Measurements from ENCODE around the gene RAB10.
"Not testable (repeated sequence)": the region's sequence is repeated elsewhere in the genome, so short reads cannot be mapped to it uniquely, and the experiment has no call there.

RAB10 gene

GRCh38 chr2:26080356-26080755 is 46.5 kb downstream of the RAB10 start:
- no peak overlapping the region for H3K27ac ChIP-seq
- H3K36me3 ChIP-seq (replicated peaks): no peaks in the 10 kb centered on the region
- TF ChIP-seq, protein P1, sequence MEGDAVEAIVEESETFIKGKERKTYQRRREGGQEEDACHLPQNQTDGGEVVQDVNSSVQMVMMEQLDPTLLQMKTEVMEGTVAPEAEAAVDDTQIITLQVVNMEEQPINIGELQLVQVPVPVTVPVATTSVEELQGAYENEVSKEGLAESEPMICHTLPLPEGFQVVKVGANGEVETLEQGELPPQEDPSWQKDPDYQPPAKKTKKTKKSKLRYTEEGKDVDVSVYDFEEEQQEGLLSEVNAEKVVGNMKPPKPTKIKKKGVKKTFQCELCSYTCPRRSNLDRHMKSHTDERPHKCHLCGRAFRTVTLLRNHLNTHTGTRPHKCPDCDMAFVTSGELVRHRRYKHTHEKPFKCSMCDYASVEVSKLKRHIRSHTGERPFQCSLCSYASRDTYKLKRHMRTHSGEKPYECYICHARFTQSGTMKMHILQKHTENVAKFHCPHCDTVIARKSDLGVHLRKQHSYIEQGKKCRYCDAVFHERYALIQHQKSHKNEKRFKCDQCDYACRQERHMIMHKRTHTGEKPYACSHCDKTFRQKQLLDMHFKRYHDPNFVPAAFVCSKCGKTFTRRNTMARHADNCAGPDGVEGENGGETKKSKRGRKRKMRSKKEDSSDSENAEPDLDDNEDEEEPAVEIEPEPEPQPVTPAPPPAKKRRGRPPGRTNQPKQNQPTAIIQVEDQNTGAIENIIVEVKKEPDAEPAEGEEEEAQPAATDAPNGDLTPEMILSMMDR (IDR thresholded peaks at IDR 0.05; ENCODE audit: low read depth, low read length, missing control alignments): no peak
- DNase-seq: no peak
- no peaks in the 10 kb centered on the region for H3K27me3 ChIP-seq (replicated peaks)
- in situ Hi-C loops (cut with HindIII; ENCODE audit: low pct_ligation_motif_present, low sequenced_read_pairs): no loop called here
- no peak overlapping the region for H3K4me3 ChIP-seq (ENCODE audit: low read depth, low read length)

DNA sequence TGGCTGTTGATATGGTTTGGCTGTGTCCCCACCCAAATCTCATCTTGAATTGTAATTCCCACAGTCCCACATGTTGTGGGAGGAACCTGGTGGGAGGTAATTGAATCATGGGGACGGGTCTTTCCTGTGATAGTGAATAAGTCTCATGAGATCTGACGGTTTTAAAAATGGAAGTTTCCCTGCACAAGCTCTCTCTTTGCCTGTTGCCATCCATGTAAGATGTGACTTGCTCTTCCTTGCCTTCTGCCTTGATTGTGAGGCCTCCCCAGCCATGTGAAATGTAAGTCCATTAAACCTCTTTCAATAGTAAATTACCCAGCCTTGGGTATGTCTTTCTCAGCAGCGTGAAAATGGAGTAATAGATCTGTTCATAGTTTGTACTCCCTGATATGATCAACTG is 47.0 kb downstream of the RAB10 start:
- H3K27me3 ChIP-seq (replicated peaks); H3K4me3 ChIP-seq (ENCODE audit: low read depth, low read length); H3K27ac ChIP-seq; in situ Hi-C loops (cut with HindIII; ENCODE audit: low pct_ligation_motif_present, low sequenced_read_pairs); H3K36me3 ChIP-seq (replicated peaks); DNase-seq: not testable (repeated sequence)

DNA sequence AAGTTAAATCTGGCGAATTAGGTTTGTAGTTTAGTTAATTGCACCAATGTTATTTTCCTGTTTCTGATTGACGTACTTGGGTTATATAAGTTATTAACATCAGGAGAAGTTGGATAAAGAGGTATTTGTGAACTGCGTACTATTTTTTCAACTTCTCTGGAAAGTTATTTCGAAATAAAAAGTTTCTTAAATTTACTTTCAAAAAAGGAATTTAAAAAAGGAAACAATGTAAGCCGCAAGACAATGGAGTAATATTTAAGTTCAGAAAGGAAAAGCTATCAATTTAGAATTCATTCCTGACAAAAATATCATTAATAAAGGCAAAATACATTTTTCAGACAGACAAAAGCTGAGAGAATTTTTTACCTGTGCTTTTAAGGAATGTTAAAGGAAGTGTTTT is 47.7 kb downstream of the RAB10 start:
- TF ChIP-seq, protein P1 (IDR thresholded peaks at IDR 0.05; ENCODE audit: low read depth, low read length, missing control alignments): no peak
- Histone ChIP-seq H3K27me3 (replicated peaks) (no peaks in the 10 kb centered on the region), H3K4me3 (ENCODE audit: low read depth, low read length) (no peak overlapping the region), H3K27ac (no peak overlapping the region), H3K36me3 (replicated peaks) (no peaks in the 10 kb centered on the region)
- no peak for DNase-seq
- in situ Hi-C loops (cut with HindIII; ENCODE audit: low pct_ligation_motif_present, low sequenced_read_pairs): no loop called here

GRCh38 chr2:26086155-26086637 is 52.3 kb downstream of the RAB10 start:
- TF ChIP-seq, protein P1 (IDR thresholded peaks at IDR 0.05; ENCODE audit: low read depth, low read length, missing control alignments): no peak
- Histone ChIP-seq H3K4me3 (ENCODE audit: low read depth, low read length) (no peak overlapping the region), H3K27ac (peak overlapping the region; percentile 41), H3K36me3 (replicated peaks) (no peaks in the 10 kb centered on the region), H3K27me3 (replicated peaks) (no peaks in the 10 kb centered on the region)
- in situ Hi-C loops (cut with HindIII; ENCODE audit: low pct_ligation_motif_present, low sequenced_read_pairs): no loop called here
- DNase-seq: peak; percentile 24

DNA sequence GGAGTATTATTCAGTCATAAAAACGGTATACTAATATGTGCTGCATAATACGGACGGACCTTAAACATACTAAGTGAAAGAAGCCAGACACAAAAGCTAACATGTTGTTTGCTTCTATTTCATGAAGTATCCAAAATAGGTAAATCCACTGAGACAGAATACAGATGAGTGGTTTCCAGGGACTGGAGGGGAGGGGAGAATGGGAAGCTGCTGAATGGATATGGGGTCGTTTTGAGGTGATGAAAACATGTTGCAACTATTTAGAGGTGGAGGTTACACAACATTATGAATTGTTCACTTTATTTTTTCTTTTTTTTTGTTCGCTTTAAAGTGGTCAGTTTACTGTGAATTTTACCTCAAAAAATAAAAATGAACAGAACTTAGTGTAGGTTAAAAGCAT is 52.9 kb downstream of the RAB10 start:
- TF ChIP-seq, protein P1 (IDR thresholded peaks at IDR 0.05; ENCODE audit: low read depth, low read length, missing control alignments): no peak
- Histone ChIP-seq H3K36me3 (replicated peaks) (no peaks in the 10 kb centered on the region), H3K27me3 (replicated peaks) (no peaks in the 10 kb centered on the region), H3K27ac (peak overlapping the region; percentile 41), H3K4me3 (ENCODE audit: low read depth, low read length) (no peak overlapping the region)
- DNase-seq: no peak
- in situ Hi-C loops (cut with HindIII; ENCODE audit: low pct_ligation_motif_present, low sequenced_read_pairs): no loop called here

DNA sequence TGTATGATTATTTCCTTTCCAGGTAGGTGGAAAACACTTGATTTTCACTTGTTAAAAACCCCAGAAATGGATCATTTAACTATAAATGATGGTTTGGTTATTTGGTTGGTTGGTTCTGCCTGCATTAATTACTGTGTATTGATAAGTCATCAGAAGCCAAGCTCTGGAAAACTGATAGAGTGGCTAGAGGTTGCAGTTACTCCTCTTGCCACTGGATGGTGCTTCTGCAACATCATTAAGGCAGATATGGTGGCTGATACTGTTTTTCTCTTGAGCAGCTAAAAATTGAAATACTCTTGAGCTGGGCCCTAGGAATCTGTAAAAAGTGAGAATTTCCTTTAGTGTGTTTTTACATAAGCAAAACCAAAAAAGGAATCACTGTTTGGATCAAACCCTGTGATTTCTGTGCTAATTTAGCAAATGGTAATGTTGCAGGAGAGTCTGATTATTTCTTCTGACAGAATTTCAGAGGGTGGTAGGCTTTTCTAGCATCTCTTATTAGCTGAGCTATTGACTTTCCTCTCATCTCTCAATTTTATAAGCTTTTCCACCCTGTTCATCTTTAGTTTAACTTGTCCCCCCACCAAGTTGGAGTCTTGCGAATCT is 54.3 kb downstream of the RAB10 start:
- TF ChIP-seq, protein P1 (IDR thresholded peaks at IDR 0.05; ENCODE audit: low read depth, low read length, missing control alignments): peak; percentile 82
- in situ Hi-C loops (cut with HindIII; ENCODE audit: low pct_ligation_motif_present, low sequenced_read_pairs): no loop called here

GRCh38 chr2:26088931-26089330 is 55.0 kb downstream of the RAB10 start:
- in situ Hi-C loops (cut with HindIII; ENCODE audit: low pct_ligation_motif_present, low sequenced_read_pairs); H3K4me3 ChIP-seq (ENCODE audit: low read depth, low read length); DNase-seq; H3K27me3 ChIP-seq (replicated peaks); H3K27ac ChIP-seq; H3K36me3 ChIP-seq (replicated peaks): not testable (repeated sequence)

More for the DNA sequence above, 54.3 kb downstream of the RAB10 start:
- Histone ChIP-seq H3K27me3 (replicated peaks) (no peaks in the 10 kb centered on the region), H3K36me3 (replicated peaks) (no peaks in the 10 kb centered on the region), H3K4me3 (ENCODE audit: low read depth, low read length) (no peak overlapping the region), H3K27ac (no peak overlapping the region)
- DNase-seq: peak; percentile 27
